Parathyroid adenoma (tissue), 2 donors: ENCODE data around the gene LHPP.

Source experiments
- H2AFZ ChIP-seq: fragments of 300-600 bp; sonication (generic); one replicate; pipeline ENCODE4 v1.7.0; 2017; ENCODE audit warnings: antibody characterized with exemption, mild to moderate bottlenecking
- H3K27ac ChIP-seq: fragments of 300-600 bp; sonication (generic); one replicate; pipeline ENCODE4 v1.7.0; 2017
- H3K27me3 ChIP-seq: fragments of 300-600 bp; sonication (generic); one replicate; pipeline ENCODE4 v1.7.0; 2017; ENCODE audit warnings: low read length; ENCODE audit not compliant: control insufficient read depth, insufficient read depth
- H3K36me3 ChIP-seq: fragments of 300-600 bp; sonication (generic); one replicate; pipeline ENCODE4 v1.7.0; 2017; ENCODE audit warnings: low read length; ENCODE audit not compliant: control insufficient read depth, insufficient read depth
- H3K4me1 ChIP-seq: fragments of 300-600 bp; sonication (generic); one replicate; pipeline ENCODE4 v1.7.0; 2017; ENCODE audit warnings: control low read depth
- H3K4me2 ChIP-seq: fragments of 300-600 bp; sonication (generic); one replicate; pipeline ENCODE4 v1.7.0; 2017; ENCODE audit warnings: low read length
- H3K4me3 ChIP-seq: fragments of 300-600 bp; sonication (generic); one replicate; pipeline ENCODE4 v1.7.0; 2017; ENCODE audit warnings: low read depth, low read length
- H3K79me2 ChIP-seq: fragments of 300-600 bp; sonication (generic); one replicate; pipeline ENCODE4 v1.7.0; 2017; ENCODE audit warnings: control low read depth
- H3K9ac ChIP-seq: fragments of 300-600 bp; sonication (generic); one replicate; pipeline ENCODE4 v1.7.0; 2017; ENCODE audit warnings: mild to moderate bottlenecking
- H3K9me3 ChIP-seq: fragments of 300-600 bp; sonication (generic); one replicate; pipeline ENCODE4 v1.7.0; 2017; ENCODE audit warnings: low read length; ENCODE audit not compliant: control insufficient read depth
- TF ChIP-seq, protein P1 (sequence below): fragments of 300-600 bp; sonication (generic); IDR thresholded peaks from one replicate; pipeline ENCODE4 v1.7.0; 2017; ENCODE audit warnings: antibody characterized with exemption, mild to moderate bottlenecking
- donor health status: primary hyperparathyroidism.

The LHPP gene

DNA sequence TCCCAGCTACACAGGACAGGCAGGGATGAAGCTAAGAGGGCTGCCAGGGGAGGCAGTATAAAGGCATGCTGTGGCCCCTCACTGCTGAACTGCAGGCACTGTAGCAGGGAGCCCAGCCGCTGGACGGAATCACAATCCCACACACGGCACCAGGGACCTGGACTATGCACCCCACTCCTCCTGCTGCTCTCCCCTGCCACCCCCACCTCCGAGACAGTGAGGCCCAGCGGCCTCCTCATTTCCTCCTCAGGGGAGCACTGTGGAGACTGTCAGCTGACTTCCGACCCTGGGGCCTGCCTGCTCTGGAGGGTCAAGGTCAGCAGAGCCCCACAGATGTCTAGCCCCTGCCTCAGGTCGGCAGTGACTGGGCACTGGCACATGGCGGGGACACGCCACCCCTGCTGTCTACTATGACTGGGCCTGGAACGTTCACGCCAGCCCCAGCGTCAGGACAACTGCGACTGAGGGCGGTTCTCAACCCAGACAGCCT is 189.8 kb downstream of the LHPP start:
- TF ChIP-seq, protein P1, sequence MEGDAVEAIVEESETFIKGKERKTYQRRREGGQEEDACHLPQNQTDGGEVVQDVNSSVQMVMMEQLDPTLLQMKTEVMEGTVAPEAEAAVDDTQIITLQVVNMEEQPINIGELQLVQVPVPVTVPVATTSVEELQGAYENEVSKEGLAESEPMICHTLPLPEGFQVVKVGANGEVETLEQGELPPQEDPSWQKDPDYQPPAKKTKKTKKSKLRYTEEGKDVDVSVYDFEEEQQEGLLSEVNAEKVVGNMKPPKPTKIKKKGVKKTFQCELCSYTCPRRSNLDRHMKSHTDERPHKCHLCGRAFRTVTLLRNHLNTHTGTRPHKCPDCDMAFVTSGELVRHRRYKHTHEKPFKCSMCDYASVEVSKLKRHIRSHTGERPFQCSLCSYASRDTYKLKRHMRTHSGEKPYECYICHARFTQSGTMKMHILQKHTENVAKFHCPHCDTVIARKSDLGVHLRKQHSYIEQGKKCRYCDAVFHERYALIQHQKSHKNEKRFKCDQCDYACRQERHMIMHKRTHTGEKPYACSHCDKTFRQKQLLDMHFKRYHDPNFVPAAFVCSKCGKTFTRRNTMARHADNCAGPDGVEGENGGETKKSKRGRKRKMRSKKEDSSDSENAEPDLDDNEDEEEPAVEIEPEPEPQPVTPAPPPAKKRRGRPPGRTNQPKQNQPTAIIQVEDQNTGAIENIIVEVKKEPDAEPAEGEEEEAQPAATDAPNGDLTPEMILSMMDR = no peak
- Histone ChIP-seq H3K4me3 (no peak overlapping the region), H2AFZ (no peak overlapping the region), H3K27me3 (no peaks in the 10 kb centered on the region), H3K9ac (no peak overlapping the region), H3K9me3 (no peaks in the 10 kb centered on the region), H3K4me2 (no peak overlapping the region), H3K36me3 (no peaks in the 10 kb centered on the region), H3K79me2 (peaks cover 68% of the 10 kb centered on the region), H3K27ac (peak overlapping the region; percentile 16), H3K4me1 (peaks cover 39% of the 10 kb centered on the region)

DNA sequence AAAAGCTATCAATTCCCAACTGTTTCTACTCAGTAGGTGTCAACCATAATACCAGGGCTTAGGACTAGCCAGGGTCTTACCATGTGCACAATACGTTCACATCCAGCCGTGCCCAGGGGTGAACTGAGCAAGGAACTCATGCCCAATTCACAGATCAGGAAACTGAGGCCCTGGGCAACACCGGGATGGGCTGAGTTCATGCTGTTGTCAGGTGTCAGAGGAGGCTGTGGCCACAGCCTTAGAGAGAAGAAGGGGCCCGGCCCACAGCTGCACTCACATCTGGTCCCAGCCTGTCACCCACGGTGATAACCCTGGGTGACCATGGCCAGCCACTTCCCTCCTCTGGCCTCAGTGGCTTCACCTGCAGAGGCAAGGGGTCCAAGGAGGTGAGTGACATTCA is 190.6 kb downstream of the LHPP start:
- H3K9ac ChIP-seq = no peak overlapping the region
- no peaks in the 10 kb centered on the region for H3K36me3 ChIP-seq
- H3K4me1 ChIP-seq = peaks cover 34% of the 10 kb centered on the region
- H3K4me3 ChIP-seq = no peak overlapping the region
- H3K27ac ChIP-seq = no peak overlapping the region
- H2AFZ ChIP-seq = no peak overlapping the region
- peaks cover 65% of the 10 kb centered on the region for H3K79me2 ChIP-seq
- no peaks in the 10 kb centered on the region for H3K9me3 ChIP-seq
- H3K27me3 ChIP-seq = no peaks in the 10 kb centered on the region
- no peak overlapping the region for H3K4me2 ChIP-seq
- TF ChIP-seq, protein P1 = no peak

DNA sequence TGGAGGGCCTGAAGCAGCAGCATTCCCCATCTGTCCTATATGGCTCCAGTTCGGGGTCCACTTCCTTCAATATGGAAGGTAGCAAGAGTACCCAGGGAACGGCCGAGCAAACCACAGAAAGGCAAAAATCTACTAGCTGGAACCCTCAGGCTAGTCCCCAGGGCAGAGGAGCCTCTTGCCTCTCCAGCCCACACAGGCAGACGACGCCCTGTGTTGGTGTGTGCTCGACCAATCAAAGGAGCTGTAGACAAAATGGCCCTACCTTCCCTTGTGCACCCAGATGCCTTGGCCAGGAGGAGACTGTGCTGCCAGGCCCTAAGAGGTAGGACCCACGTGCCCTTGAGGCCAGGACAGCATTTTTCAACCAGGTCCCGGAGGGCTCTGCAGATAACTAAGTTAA is 191.1 kb downstream of the LHPP start:
- Histone ChIP-seq H3K9ac (no peak overlapping the region), H3K4me1 (peaks cover 36% of the 10 kb centered on the region), H3K27ac (no peak overlapping the region)

DNA sequence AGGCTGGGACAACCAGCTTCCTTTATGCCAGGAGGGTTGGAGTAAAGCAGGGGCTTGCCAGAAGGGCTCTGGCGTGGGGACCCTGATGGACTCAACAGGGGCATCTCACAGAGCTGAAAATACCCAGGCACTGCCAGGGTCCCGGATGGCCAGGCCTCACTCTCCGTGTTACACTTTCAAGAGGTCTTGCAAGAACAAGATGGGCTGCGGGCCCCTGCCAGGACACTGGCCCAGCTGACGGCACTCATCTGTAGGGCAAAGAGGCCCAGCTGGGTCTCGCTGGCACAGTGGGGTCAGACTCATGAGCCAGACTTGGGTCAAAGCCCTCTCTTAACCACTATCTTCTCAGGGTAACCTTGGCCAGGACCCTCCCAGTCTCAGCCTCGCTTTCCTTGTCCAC is 191.7 kb downstream of the LHPP start:
- peak overlapping the region; percentile 30 for H3K27ac ChIP-seq
- no peaks in the 10 kb centered on the region for H3K9me3 ChIP-seq
- no peak overlapping the region for H3K4me2 ChIP-seq
- peaks cover 63% of the 10 kb centered on the region for H3K79me2 ChIP-seq
- peaks cover 33% of the 10 kb centered on the region for H3K4me1 ChIP-seq
- TF ChIP-seq, protein P1 = no peak
- no peak overlapping the region for H3K9ac ChIP-seq
- no peaks in the 10 kb centered on the region for H3K27me3 ChIP-seq
- no peak overlapping the region for H3K4me3 ChIP-seq
- no peaks in the 10 kb centered on the region for H3K36me3 ChIP-seq
- no peak overlapping the region for H2AFZ ChIP-seq

More for the DNA sequence above, 191.1 kb downstream of the LHPP start:
- H3K4me2 ChIP-seq = no peak overlapping the region
- TF ChIP-seq, protein P1 = no peak
- peaks cover 62% of the 10 kb centered on the region for H3K79me2 ChIP-seq
- H3K36me3 ChIP-seq = no peaks in the 10 kb centered on the region
- H3K4me3 ChIP-seq = no peak overlapping the region
- H3K27me3 ChIP-seq = no peaks in the 10 kb centered on the region
- no peak overlapping the region for H2AFZ ChIP-seq
- no peaks in the 10 kb centered on the region for H3K9me3 ChIP-seq
